ENCODE measurements around the gene SSRP1. TPM values are rescaled to one million over a fixed set of nuclear protein-coding genes. Genes with fewer than 3 reads are reported as not detected.

The SSRP1 gene
- total RNA-seq, 1 donor from 2014 or later: 120 TPM

DNA sequence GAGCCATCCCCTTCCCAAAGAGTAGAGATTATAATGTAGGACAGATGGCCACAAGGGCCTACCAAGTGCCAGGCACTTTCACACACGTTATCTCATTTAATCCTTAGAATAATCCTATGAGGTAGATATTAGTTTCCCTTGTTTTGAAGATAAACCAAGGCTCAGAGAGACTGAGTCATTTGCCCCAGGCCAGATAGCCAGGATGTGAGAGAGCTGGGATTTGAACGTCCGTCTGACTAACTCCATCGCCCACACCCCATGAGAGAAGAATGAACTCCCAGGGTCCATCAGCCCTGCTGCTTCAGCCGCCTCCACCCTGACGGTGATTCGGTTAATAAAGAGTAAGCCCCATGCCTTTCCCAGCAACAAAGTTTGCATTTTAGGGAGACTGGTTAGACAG, 34.6 kb upstream of the SSRP1 start:
- H3K4me3 Mint-ChIP-seq: no peak overlapping the region
- no peak for ATAC-seq (ENCODE audit: low read depth)
- intact Hi-C loops (cut with micrococcal nuclease): no loop called here
- no peaks in the 10 kb centered on the region for H3K36me3 Mint-ChIP-seq (ENCODE audit: low read depth)
- no peak overlapping the region for H3K27ac Mint-ChIP-seq
- ChIA-PET CTCF (no interaction called here), POLR2A (no interaction called here)
- H3K9me3 Mint-ChIP-seq: no peaks in the 10 kb centered on the region
- TF ChIP-seq, protein P1, sequence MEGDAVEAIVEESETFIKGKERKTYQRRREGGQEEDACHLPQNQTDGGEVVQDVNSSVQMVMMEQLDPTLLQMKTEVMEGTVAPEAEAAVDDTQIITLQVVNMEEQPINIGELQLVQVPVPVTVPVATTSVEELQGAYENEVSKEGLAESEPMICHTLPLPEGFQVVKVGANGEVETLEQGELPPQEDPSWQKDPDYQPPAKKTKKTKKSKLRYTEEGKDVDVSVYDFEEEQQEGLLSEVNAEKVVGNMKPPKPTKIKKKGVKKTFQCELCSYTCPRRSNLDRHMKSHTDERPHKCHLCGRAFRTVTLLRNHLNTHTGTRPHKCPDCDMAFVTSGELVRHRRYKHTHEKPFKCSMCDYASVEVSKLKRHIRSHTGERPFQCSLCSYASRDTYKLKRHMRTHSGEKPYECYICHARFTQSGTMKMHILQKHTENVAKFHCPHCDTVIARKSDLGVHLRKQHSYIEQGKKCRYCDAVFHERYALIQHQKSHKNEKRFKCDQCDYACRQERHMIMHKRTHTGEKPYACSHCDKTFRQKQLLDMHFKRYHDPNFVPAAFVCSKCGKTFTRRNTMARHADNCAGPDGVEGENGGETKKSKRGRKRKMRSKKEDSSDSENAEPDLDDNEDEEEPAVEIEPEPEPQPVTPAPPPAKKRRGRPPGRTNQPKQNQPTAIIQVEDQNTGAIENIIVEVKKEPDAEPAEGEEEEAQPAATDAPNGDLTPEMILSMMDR (IDR thresholded peaks at IDR 0.05): no peak
- H3K27me3 Mint-ChIP-seq: peaks cover 7% of the 10 kb centered on the region
- no peak for DNase-seq
- H3K4me1 Mint-ChIP-seq: no peaks in the 10 kb centered on the region

DNA sequence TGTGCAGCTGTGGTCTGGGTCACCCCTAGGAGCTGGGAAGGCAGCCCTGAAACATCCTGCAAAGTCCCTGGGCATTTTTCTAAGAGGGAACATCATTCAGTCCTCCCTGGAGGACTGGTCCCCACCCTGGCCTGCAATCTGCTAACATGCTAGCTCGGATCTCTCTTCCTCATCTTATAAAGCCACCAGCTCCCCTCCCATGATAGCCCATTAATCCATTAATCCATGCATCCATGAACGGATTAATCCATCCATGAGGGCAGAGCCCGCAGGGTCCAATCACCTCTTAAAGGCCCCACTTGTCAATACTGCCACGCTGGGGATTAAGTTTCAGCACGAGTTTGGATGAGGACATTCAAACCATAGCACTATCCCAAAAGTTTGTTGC, 33.1 kb upstream of the SSRP1 start:
- no peak overlapping the region for H3K27ac Mint-ChIP-seq

DNA sequence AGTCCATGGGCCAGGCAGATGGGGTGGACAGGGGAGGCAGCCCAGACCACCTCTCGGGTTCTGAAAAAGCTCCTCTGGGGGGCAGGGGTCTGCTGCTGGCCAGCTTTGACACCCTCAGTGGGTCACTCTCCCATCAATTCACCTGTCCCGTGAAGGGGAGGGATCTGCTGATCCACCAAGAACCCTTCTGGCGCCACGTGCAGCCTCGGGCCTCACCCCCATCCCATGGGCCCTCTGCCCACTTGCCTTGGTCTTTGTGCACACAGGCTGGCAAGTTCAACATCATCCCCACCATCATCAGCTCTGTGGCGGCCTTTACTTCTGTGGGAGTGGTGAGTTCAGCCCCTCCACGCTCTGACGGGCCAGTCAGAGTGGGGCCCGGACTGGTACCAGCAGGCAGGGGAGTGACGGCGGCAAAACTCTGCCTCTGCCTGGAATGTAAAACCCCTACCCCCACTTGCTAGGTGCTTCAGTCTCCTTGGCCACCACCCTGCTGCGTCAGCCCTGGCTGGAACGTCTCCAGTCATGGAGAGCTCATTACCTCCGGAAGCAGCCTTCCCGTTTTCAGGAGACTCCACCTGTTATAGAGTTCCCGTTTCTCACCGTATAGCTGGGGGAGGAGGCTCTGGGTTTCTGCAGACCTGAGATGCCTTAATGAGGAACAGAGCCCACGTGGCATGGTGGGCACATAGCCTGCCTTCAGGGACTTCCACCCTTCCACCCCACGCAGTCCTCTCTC, 32.6 kb upstream of the SSRP1 start:
- H3K27ac Mint-ChIP-seq: no peak overlapping the region
- no peaks in the 10 kb centered on the region for H3K4me1 Mint-ChIP-seq
- DNase-seq (no peak), ATAC-seq (ENCODE audit: low read depth) (no peak)
- peaks cover 12% of the 10 kb centered on the region for H3K27me3 Mint-ChIP-seq
- H3K9me3 Mint-ChIP-seq: no peaks in the 10 kb centered on the region
- POLR2A ChIA-PET: no interaction called here
- intact Hi-C loops (cut with micrococcal nuclease): no loop called here
- no peak overlapping the region for H3K4me3 Mint-ChIP-seq
- H3K36me3 Mint-ChIP-seq (ENCODE audit: low read depth): no peaks in the 10 kb centered on the region
- TF ChIP-seq, protein P1 (IDR thresholded peaks at IDR 0.05): no peak
- CTCF ChIA-PET: interaction anchor here (1.1 kb wide), 1 partner anchor 273 kb away, joined by 3 read pairs; no protein-coding TSS in a partner anchor

More for the DNA sequence above, 33.1 kb upstream of the SSRP1 start:
- no peaks in the 10 kb centered on the region for H3K36me3 Mint-ChIP-seq (ENCODE audit: low read depth)
- no peak for ATAC-seq (ENCODE audit: low read depth)
- CTCF ChIA-PET: no interaction called here
- no peak overlapping the region for H3K4me3 Mint-ChIP-seq
- peaks cover 12% of the 10 kb centered on the region for H3K27me3 Mint-ChIP-seq
- POLR2A ChIA-PET: no interaction called here
- H3K4me1 Mint-ChIP-seq: no peaks in the 10 kb centered on the region
- TF ChIP-seq, protein P1 (IDR thresholded peaks at IDR 0.05): no peak
- no peak for DNase-seq
- intact Hi-C loops (cut with micrococcal nuclease): no loop called here
- no peaks in the 10 kb centered on the region for H3K9me3 Mint-ChIP-seq

DNA sequence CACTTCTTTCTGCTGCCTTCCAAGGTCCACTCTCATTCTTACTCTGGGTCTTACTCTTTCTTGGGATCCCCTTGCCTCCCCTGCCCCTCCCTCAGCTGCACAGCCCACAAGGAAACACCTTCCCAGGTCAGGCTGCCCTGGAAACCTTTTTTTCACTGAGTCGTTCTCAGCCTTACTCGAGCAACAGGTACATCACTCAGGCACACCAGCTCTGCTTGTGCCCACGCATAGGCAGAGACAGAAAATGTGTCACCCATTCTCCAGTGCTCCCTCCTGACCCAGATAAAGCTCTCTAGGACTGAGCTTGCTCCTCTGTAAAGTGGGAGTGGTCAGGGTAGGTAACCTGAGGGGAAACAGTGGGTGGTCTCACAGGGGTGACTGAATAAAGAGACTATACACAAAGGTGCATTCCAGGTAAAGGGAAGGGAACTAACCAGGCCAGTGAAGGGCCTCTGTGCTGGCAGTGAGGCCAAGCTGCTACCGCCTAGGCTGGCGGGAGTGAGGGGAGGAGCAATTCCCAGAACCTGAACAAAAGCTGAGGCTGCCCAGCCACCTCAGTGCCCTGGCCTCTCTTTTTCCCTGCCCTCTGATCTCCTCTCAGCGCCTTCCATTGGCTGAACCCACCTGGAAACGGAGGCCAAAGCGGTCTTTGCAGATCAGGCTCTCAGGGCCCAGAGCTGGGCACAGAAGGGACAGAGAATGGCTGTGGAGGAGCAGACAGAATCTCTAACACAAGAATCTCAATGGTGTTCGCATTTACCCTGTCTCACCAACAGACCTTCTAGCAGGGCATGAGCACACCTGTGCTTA, 29.4 kb upstream of the SSRP1 start:
- no peak for ATAC-seq (ENCODE audit: low read depth)
- Mint-ChIP-seq H3K9me3 (no peaks in the 10 kb centered on the region), H3K27me3 (peaks cover 16% of the 10 kb centered on the region), H3K36me3 (ENCODE audit: low read depth) (no peaks in the 10 kb centered on the region), H3K27ac (no peak overlapping the region), H3K4me1 (no peaks in the 10 kb centered on the region), H3K4me3 (no peak overlapping the region)
- TF ChIP-seq, protein P1 (IDR thresholded peaks at IDR 0.05): no peak
- no peak for DNase-seq
- ChIA-PET POLR2A (no interaction called here), CTCF (interaction anchor here (0.9 kb wide), 1 partner anchor 19 kb away, joined by 3 read pairs; no protein-coding TSS in a partner anchor)
- intact Hi-C loops (cut with micrococcal nuclease): no loop called here
